ENCODE results near the gene DHRS11.
A peak's percentile ranks its signal among the peaks of the same experiment; 100 is the strongest.
"Not testable (repeated sequence)": the region's sequence is repeated elsewhere in the genome, so short reads cannot be mapped to it uniquely, and the experiment has no call there.

DHRS11 gene

DNA sequence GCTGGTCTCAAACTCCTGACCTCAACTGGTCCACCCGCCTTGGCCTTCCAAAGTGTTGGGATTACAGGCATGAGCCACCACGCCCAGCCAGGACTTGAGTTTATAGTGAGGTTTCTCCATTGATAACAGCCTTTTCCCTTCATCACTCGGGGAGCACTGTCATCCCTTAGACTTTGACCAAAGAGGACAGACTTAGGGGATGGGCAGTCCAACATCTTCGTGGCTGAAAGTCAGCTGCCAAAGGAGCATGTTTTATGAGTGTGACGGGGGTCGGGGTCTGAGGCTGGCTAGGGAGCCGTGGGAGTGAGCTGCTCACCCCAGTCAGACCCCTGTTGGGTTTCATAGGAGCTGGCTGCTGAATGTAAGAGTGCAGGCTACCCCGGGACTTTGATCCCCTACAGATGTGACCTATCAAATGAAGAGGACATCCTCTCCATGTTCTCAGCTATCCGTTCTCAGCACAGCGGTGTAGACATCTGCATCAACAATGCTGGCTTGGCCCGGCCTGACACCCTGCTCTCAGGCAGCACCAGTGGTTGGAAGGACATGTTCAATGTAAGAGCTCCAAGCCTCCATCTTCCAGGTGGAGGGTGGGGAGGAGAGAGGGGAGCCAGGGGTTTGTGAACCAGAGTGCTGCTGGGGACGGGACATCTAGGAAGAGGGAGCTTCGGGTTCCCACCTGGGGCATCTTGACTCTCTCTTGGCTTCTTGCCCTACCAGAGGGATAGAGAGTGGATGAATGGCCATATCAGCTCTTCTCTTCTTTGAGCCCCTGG, 3.1 kb downstream of the DHRS11 start:
- DNase-seq: no peak

DNA sequence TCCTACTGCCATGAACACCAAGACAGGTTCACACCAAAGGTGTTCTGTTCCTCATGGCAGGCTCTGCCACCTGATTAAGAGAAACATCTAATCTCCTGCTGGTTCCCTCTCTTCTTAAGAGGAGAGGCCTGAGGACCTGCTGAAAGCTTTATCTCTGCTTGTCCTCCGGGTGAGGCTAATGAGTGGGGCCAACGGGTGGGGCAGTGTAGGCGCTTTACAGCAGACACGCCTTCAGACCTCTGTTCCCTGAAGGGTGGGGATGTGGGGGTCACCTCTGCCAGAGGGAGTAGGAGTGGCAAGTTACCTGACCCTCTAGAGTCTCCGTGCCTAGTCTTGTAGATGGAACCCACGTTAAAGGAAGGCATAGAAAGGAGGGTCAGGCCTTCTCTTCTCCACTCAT, 5.5 kb downstream of the DHRS11 start:
- DNase-seq: no peak

DNA sequence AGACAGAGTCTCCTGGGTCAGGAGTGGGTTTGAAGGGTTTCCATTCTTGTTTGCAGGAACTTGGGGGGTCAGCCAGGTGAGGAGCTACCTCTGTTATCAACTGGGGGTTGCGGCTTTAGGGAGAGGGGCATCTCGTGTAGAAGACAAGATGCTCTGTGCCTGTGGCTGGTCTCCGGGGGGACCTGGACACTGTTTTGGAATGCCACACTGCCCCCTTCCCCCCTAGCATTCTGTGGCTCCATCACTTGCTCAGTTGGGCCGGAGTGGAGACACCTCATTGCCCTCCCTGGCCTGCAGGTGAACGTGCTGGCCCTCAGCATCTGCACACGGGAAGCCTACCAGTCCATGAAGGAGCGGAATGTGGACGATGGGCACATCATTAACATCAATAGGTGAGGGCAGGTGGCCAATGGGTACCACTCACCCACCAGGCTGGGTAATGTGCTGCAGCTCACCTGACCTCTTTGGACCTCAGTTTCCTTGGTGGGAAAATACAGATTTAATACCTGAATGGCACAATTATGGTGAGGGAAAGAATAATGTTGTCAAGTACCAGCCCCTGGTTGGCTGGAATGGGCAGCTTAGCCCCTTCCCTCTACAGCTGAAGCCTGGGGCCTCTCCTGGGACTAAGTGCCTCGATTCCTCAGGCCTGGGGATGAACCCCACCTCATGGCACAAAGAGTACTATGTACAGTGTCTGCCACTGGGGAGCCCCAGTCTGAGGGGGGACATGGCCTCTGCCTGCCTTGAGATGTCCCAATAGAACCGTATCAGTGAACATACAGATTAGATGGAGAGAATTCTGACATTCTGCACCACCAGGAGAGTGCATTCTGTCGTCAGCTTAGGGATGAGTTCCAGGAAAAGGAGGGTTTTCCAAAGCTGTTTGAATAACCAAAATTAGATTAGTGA, 6.4 kb downstream of the DHRS11 start:
- no peak for DNase-seq

DNA sequence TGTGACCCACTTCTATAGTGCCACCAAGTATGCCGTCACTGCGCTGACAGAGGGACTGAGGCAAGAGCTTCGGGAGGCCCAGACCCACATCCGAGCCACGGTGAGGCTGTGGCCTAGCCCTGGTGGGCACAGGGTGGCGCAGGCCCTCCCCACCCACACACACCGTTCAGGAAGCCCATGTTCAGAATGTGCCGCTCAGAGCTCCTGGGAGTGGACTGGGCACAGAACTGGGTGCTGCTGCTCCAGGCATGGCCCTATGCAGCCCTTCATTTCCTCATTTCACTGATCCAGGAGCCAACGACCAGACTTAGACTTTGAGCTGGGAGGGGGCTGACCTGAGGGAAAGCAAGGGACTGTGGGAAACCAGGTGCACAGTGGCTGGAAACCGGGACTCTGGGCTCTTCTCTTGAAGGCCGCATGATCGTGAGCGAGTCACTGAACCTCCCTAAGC, 7.3 kb downstream of the DHRS11 start:
- DNase-seq: no peak

DNA sequence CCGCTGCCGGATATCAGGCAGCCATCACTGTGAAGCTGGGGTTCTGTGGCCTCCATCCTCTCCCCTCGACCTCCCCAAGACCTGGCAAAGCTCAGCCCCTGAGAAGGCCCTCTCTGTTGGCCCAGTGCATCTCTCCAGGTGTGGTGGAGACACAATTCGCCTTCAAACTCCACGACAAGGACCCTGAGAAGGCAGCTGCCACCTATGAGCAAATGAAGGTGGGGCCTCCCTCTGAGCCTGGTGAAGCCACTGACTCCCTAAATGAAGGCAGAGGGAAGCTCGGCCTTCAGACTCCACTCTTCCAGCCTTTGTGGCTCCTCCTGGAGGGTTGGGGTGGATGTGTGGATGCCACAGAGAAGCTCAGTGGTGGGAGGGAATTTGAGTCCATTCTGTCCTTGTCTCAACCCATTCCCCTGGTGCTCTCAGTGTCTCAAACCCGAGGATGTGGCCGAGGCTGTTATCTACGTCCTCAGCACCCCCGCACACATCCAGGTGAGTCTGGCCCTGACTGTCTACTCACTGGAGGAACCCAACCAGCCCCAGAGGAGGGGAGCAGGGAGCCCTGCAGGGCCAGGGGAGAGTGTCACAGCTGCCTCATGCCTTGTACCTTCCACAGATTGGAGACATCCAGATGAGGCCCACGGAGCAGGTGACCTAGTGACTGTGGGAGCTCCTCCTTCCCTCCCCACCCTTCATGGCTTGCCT, 8.0 kb downstream of the DHRS11 start:
- no peak for DNase-seq

DNA sequence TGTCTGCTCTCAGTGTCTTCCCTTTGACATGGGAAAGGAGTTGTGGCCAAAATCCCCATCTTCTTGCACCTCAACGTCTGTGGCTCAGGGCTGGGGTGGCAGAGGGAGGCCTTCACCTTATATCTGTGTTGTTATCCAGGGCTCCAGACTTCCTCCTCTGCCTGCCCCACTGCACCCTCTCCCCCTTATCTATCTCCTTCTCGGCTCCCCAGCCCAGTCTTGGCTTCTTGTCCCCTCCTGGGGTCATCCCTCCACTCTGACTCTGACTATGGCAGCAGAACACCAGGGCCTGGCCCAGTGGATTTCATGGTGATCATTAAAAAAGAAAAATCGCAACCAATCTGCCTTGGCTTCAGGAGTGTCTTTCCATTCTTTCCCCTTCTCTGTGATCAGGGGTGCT, 8.8 kb downstream of the DHRS11 start:
- DNase-seq: no peak

DNA sequence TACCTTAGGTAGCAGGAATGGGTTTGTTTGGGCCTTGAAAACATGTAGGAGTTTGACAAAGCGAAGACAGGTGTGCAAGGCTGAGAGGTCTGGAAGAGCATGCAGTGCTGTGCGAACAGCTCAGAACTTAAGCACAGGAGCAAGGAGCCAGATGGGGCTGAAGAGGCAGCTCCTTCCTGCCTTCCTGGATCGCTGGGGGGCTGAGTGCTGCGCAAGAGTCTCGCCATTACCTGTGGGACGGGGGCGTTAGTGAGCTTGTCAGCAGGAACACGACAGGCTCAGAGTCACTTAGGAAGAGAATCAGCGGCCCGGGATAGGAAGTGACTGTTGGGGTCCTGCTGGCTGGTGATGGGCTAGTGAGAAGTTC, 9.2 kb downstream of the DHRS11 start:
- DNase-seq: no peak

DNA sequence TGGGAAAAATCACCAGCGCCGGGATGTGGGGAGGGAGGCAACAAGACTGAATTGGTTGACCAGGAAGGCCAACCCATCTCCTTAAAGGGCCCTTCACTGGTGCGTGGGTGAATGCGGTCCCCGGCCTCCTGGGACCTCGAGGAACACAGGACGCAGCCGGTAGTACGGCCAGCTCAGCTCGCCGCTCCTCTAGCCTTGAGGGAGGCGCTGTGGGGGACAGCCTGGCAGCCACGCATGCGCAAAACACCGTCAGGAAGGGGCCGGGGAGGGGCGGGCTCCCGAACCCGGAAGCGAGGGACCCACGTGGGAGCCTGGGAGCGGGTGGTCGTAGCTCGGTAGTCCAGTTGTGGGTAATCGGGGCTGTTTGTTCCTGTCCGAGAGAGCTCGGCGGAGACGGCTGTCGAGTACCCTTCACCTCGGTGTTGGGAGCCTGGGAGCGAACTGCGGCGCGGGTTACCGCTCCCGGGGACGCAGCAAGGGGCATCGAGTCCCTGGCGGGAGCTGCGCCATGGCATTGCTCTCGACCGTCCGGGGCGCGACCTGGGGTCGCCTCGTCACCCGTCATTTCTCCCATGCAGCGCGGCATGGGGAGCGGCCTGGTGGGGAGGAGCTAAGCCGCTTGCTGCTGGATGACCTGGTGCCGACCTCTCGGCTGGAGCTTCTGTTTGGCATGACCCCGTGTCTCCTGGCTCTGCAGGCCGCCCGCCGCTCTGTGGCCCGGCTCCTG, 9.8 kb downstream of the DHRS11 start, which contains the start of gene MRM1:
Gene MRM1 (plus strand): TSS at position 281 of the 727 bp plus-strand sequence. CDS start 228 bp downstream, at position 509.
- DNase-seq: peak; percentile 94

DNA sequence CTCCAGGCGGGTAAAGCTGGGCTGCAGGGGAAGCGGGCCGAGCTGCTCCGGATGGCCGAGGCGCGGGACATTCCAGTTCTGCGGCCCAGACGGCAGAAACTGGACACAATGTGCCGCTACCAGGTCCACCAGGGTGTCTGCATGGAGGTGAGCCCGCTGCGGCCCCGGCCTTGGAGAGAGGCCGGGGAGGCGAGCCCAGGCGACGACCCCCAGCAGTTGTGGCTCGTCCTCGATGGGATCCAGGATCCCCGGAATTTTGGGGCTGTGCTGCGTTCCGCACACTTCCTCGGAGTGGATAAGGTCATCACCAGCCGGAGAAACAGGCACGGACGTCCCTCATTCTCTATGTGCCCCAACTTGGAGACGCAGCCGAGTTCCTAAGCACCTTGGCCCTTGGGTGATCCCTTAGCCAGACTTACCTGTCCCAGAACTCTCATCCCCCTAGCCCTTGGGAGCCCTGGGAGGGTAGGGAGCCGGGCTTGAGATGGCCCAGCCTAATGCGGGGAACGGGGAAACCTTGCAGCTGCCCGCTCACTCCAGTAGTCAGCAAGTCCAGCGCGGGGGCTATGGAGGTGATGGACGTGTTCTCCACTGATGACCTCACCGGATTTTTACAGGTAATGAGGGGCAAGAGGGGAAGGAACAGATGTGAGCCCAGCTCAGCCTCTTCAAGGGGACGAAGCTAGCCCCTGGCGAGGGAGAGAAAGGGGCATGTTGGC, 10.5 kb downstream of the DHRS11 start:
- DNase-seq: no peak

DNA sequence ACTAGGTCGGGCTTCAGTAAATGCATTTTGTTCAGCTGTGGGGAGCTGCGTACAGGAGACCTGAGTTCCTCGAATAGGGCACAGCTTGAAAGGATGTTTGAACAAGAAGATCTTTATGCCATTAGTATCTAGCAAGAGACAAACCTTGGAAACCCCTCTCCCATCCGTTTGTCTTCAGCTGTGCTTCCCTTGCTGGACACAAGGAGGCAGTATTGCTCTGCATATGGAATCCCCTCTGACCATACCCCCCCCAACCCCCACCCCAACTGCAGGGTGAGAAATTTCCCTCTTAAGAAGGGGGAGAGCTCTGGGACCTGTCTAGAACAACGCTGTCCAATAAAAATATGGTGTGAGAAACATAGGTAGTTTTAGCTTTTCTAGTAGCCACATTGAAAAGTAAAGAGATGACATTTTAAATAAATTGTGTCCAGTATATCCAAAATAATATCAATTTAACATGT, 11.3 kb downstream of the DHRS11 start:
- DNase-seq: peak; percentile 88

DNA sequence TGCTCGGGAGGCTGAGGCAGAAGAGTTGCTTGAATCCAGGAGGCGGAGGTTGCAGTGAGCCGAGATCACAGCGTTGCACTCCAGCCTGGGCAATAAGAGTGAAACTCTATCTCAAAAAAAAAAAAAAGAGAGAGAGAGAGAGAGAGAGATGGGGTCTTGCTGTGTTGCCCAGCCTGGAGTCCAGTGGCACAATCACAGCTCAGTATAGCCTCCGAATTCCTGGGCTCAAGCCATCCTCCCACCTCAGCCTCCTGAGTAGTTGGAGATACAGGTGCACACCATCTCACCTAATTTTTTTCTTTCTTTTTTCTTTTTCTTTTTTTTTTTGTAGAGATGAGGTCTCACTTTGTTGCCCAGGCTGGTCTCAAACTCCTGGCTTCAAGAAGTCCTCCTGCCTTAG, 13.3 kb downstream of the DHRS11 start:
- not testable (repeated sequence) for DNase-seq

DNA sequence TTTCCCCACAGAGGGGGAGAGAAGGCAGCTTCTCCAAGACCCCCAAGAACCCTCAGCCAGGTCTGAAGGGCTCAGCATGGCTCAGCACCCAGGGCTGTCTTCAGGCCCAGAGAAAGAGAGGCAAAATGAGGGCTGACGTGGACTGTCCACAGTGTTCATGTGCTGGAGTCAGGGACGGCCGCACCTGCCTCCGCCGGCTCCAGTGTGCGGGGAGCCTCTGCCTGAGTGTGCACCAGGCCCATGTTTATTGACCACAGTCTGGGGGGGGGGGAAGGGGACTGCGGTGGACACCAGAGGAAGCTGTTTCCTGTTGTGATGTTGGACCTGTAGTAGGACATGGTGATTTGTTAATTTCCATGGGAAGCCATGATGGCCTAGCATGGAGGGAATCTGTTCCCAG, 16.6 kb downstream of the DHRS11 start:
- DNase-seq: no peak

DNA sequence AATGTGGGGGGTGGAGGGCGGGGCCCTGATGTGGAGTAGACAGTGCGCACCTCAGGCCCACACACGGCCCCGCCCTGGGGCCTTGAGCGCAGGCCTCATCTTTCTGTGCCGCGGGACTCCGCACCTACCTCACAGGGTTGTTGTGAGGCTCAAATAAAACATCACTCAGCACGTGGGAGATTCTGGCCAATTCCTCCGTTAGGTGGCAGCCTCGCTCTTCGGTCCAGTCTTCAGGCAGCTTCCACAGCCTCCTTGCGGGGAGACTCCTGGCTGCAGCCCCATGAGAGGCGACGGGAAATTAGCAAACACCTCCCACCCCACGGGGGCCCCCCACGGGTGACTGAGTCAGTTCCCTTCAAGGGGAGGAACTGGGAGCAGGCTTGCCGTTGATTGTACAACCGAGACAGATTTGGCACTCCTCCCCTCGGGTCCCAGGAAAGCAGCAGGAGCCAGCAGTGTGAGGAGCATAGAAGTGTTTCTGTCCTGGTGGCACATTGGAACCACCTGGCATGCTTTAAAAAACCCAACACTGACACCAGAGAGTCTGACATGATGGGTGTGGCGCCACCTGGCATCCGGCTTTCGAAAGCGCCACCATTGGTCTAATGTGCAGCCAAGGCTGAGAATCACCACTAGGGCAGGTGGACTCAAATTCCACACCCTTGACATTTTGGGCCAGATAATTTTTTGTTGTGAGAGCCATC, 17.3 kb downstream of the DHRS11 start:
- DNase-seq: peak; percentile 83

DNA sequence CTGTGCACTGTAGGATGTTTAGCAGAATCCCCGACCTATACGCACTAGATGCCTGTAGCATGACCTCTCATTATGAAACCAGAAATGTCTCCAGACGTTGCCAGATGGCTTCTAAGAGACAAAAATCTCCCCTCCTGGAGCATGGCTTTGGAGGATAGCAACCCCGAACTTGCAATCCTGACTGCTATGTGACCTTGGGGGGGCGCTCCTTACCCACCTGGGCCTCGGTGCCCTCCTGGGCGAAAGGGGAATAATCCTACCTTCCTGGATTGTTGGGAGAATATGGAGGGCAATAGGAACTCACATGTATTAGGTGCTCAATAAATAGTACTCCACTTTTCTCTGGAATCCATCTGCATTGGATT, 17.8 kb downstream of the DHRS11 start:
- DNase-seq: no peak

DNA sequence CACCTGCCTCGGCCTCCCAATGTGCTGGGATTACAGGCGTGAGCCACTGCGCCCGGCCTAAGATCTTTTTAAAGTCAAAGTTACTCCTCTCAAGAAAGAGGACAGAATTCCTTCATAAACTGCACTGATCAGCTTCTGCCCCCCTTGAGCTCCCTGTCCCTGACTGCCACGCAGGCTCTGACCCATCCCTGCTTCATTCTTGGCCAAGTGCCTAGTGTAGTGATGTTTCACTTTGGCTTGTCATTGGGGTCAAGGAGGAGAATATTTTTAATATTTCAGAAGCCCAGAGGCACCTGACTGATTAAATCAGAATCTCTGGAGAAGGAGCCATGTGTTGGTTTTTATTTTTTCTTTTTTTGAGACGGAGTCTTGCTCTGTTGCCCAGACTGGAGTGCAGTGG, 18.8 kb downstream of the DHRS11 start:
- DNase-seq: no peak

DNA sequence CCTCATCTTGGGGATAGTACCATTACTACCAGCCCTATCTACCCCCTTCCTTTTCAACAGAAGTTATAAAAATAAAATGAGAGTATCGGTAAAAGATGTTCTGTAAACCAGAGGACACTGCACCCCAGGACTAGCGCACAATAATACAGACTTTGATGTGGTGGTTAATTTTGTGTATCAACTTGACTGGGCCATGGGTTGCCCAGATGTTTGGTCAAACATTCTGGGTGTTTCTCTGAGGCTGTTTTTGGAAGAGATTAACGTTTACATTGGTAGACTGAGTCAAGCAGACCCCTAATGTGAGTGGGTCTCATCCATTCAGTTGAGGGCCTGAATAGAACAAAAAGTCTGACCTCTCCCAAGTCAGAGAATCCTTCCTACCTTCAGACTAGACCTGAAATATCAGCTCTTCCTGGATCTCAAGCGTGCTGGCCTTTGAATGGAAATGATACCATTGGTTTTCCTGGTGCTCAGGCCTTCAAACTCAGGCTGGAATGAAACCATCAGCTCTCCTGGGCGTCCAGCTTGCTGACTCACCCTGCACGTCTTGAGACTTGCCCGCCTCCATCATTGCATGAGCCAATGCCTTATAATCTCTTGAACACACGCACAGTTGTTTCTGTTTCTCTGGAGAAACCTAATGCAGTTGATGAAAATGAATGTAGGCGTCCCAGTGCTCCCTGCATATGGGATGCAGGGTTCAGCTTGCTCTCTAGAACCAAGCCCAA, 19.8 kb downstream of the DHRS11 start:
- DNase-seq: no peak

DNA sequence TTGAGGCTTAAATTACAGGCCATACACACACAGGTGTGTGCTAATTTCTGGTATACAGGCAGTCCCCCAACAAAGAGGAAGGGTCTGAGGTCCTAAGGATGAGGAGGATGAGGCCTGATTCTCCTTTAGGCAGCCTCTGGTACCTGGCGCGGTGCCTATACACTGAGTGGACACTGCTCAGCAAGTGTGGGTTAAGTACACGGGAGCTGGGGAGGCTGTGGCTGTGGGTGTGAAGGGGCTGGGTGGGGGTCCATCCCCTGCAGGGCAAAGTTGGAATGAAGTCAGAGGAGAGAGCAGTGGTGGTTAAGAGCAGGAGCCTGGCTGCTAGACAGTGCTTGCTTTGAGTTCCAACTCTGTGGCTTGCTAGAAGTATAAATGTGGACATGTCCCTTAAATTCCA, 20.6 kb downstream of the DHRS11 start:
- no peak for DNase-seq

DNA sequence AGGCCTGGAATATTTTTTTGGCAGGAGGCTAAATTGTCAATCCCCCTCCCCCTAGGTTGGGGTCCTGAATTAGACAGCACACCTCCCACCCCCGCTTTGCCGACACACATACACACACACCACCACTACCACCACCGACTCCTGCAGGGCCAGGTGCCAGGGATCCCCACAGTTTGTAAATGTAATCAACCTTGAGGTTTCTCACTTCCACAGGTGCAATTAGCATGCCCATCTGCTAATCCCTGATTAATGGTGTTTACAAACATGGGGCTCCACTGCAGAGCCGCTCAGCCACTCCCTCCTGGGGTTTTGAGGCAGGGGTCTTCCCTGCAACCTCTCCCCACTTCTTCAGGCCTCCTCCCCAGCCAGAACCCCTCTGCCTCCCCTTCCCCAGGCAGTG, 21.5 kb downstream of the DHRS11 start:
- no peak for DNase-seq

DNA sequence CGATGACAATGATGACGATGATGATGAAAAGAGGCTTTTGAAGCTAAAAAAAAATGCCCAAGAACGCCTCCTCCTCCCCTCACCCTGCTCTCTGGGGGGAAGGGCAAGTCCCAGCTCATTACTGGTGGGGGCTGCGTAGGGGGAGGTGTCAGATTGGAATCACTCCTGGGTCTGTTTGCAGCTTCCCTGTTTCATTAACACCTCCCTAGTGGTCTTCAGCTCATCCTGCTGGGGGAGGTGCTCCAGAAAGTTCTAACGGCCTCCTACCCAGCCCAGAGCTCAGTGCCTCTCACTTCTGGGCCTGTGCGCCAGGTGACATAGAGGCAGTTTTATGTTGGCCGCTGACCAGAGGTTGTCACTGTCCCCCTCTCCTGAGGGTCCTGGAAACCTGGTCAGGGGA, 22.4 kb downstream of the DHRS11 start:
- DNase-seq: no peak

DNA sequence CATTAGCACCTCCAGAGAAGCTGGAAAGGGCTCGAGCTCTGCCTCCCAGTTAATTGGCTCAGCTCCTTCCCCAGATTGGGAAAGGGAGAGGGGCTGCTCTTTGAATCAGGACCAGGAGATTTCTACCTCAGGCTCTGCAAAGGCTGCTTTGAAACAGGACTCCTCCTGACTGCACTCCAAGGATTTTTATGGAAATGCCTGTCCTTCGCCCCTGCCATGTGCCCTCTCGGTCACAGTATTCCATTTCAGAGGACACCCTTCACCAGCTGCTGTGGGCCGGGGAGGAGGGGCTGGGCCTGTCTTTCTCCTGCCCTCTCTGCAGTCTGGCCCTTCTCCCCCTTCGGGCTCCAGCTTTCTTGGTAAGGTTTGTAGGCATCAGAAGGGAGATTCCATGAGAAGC, 23.3 kb downstream of the DHRS11 start:
- DNase-seq: no peak
